Spleen (tissue), 11 donors: ENCODE results near the gene TNRC6B. TPM values are rescaled to one million over a fixed set of nuclear protein-coding genes. Genes with fewer than 3 reads are reported as not detected.
A peak's percentile ranks its signal among the peaks of the same experiment; 100 is the strongest.

Experiments
- DNase-seq: peaks from one replicate; pipeline ENCODE4 v3.0.0-alpha.2; 2020
- H3K27ac ChIP-seq, 8 donors: fragments of 200-600 bp; sonication (generic) in 7 of 8; 1 replicate in 4 of 8; 2 replicates in 4 of 8; pipeline versions ENCODE4 v1.5.0 to v1.8.0; 2016 to 2021; ENCODE audit warnings: inconsistent platforms in 4 of 8, mild to moderate bottlenecking in 4 of 8, moderate library complexity in 1 of 8
- H3K27me3 ChIP-seq, 7 donors: fragments of 200-600 bp; sonication (generic) in 6 of 7; replicated peaks in 1 of 7; 1 replicate in 4 of 7; 2 replicates in 3 of 7; pipeline versions ENCODE4 v1.5.0 to v1.8.0; 2016 to 2021; ENCODE audit warnings: inconsistent platforms in 3 of 7, mild to moderate bottlenecking in 1 of 7
- H3K36me3 ChIP-seq, 6 donors: fragments of 200-600 bp; sonication (generic) in 5 of 6; 1 replicate in 4 of 6; 2 replicates in 2 of 6; pipeline versions ENCODE4 v1.5.0 to v1.8.0; 2016 to 2021; ENCODE audit warnings: inconsistent platforms in 2 of 6
- H3K4me1 ChIP-seq, 6 donors: fragments of 200-600 bp; sonication (generic) in 5 of 6; 1 replicate in 3 of 6; 2 replicates in 3 of 6; pipeline versions ENCODE4 v1.5.0 to v1.8.0; 2016 to 2021; ENCODE audit warnings: inconsistent platforms in 3 of 6
- H3K4me3 ChIP-seq, 8 donors: fragments of 200-600 bp; sonication (generic) in 7 of 8; 1 replicate in 4 of 8; 2 replicates in 4 of 8; pipeline versions ENCODE4 v1.5.0 to v1.8.0; 2016 to 2021; ENCODE audit warnings: inconsistent platforms in 4 of 8, mild to moderate bottlenecking in 4 of 8, moderate library complexity in 2 of 8
- H3K9me3 ChIP-seq, 8 donors: fragments of 200-600 bp; sonication (generic) in 7 of 8; 1 replicate in 4 of 8; 2 replicates in 4 of 8; pipeline versions ENCODE4 v1.5.0 to v1.8.0; 2016 to 2021; ENCODE audit warnings: inconsistent platforms in 4 of 8
- POLR2A ChIP-seq, 3 donors: fragments of 450-650 bp; IDR thresholded peaks; one replicate each; pipeline ENCODE4 v1.5.1; 2017; ENCODE audit warnings: antibody characterized with exemption in 3 of 3, mild to moderate bottlenecking in 1 of 3
- POLR2AphosphoS5 ChIP-seq, 3 donors: sonication (generic); formaldehyde crosslinking; IDR thresholded peaks; one replicate each; pipeline ENCODE4 v1.5.1; 2017; ENCODE audit warnings: antibody characterized with exemption in 3 of 3
- WGBS, 5 donors: extraction: QIAGEN DNeasy Blood & Tissue Kit in 3 of 5; methylation state at CpG; one replicate each; pipeline versions ENCODE4 v1.1.5 to v1.1.7; 2013 to 2018; 5-methylcytosine and 5-hydroxymethylcytosine counted together
- intact Hi-C: fragments of 100-400 bp; cut with DNase I; formaldehyde crosslinking; loops from one replicate; pipeline ENCODE4 v1.15.0; 2023; ENCODE audit warnings: low total_unique reads
- polyA plus RNA-seq, 3 donors: library from polyadenylated mRNA; stranded (reverse); fragments of 200-250 nt; gene quantifications; one replicate each; pipeline ENCODE4 v1.2.1, GENCODE V29; 2013
- total RNA-seq, 7 donors: library from RNA; depleted of rRNA in 3 of 7; stranded (reverse); fragments of >200 nt in 3 of 7; fragmentation: NEBNext Ultra II Directional in 4 of 7; extraction: Animal tissue kit (Norgen Biotek cat#: 25700) in 4 of 7; gene quantifications; one replicate each; pipeline versions ENCODE4 v1.1.0 to v1.2.1, GENCODE V29; 2016 to 2021
- TF ChIP-seq, protein P1 (sequence below), 11 experiments: fragments of 200-600 bp in 7 of 11; fragments of 450-650 bp in 4 of 11; sonication (generic) in 4 of 11; IDR thresholded peaks in 8 of 11; conservative IDR thresholded peaks in 3 of 11; 1 replicate in 7 of 11; 2 replicates in 4 of 11; pipeline versions ENCODE4 v1.4.0 to v1.8.0; 2016 to 2021; ENCODE audit warnings: antibody characterized with exemption in 11 of 11, inconsistent platforms in 4 of 11, mild to moderate bottlenecking in 1 of 11
- donor health status: healthy with polysubstance abuse.
- donor health status: DM: no; HTN: no; CAD: no; lungs with moderate emphysema.
- donor health status: DM: no; HTN: no; CAD: no.
- donor health status: Bipolar disorder and iron deficiency.
- donor health status: healthy.
- donor health status: DM: no; HTN: no; CAD: no.
- donor health status: DM: yes; HTN: yes; CAD: no.

Gene TNRC6B
- total and polyA plus RNA-seq, 10 donors, result 1.2 to 221 (median 95.3) TPM

DNA sequence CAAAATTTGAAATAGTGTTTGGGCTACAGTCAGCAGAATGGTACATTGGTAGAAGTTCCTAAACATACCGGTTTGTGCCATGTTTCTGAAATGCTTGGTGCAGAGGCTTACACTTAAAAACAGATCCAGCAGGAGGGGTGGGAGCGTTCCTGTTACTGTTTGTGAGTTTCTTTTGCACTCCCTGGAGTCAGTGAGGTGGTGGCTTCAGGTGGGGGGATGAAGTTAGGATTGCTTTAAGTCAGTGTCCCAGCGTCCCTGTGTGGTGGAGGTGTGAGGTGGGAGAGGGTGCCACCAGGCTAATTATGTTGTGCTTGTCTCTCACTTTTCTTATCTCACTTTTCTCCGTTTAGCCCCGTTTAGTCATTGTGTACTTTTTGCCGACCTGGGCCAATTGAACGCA lies 9.7 kb downstream of the TNRC6B start:
- TF ChIP-seq, protein P1, sequence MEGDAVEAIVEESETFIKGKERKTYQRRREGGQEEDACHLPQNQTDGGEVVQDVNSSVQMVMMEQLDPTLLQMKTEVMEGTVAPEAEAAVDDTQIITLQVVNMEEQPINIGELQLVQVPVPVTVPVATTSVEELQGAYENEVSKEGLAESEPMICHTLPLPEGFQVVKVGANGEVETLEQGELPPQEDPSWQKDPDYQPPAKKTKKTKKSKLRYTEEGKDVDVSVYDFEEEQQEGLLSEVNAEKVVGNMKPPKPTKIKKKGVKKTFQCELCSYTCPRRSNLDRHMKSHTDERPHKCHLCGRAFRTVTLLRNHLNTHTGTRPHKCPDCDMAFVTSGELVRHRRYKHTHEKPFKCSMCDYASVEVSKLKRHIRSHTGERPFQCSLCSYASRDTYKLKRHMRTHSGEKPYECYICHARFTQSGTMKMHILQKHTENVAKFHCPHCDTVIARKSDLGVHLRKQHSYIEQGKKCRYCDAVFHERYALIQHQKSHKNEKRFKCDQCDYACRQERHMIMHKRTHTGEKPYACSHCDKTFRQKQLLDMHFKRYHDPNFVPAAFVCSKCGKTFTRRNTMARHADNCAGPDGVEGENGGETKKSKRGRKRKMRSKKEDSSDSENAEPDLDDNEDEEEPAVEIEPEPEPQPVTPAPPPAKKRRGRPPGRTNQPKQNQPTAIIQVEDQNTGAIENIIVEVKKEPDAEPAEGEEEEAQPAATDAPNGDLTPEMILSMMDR (IDR thresholded peaks at IDR 0.05 in 8 of 11, conservative IDR thresholded peaks at IDR 0.05 in 3 of 11), result no peak
- no peak for TF ChIP-seq POLR2A (IDR thresholded peaks at IDR 0.05)
- no peak for TF ChIP-seq POLR2AphosphoS5 (IDR thresholded peaks at IDR 0.05)
- no peak overlapping the region for H3K27ac ChIP-seq
- H3K9me3 ChIP-seq, result no peaks in the 10 kb centered on the region
- no peaks in the 10 kb centered on the region for H3K36me3 ChIP-seq
- H3K4me3 ChIP-seq, result no peak overlapping the region
- DNase-seq, result no peak
- WGBS, 5 donors, result 81 to 89% (median 88%) methylated on average over 7 of the region's 7 CpGs
- no peaks in the 10 kb centered on the region for H3K27me3 ChIP-seq
- H3K4me1 ChIP-seq, result peaks cover 3 to 98% (median 53%) of the 10 kb centered on the region in 6 donors
- intact Hi-C loops, result no loop called here

DNA sequence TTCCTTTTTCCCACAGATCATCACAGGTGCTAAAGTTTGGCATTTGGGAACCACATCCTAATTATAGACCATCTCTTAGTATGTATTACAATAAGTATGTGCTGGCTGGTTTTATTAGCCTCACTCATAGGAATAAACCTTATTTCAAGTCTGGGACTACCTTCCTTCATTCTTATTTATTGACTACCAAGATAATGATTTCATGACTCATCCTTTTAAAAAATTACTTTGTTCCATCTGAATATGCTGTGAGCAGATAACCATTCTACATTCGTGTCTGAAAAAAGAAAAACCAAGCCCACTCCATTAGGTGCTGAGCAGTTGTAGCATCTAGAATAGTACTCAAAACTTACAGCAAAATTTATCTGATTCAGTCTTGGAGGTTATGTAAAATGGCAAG lies 12.3 kb downstream of the TNRC6B start:
- TF ChIP-seq, protein P1 (IDR thresholded peaks at IDR 0.05 in 8 of 11, conservative IDR thresholded peaks at IDR 0.05 in 3 of 11), result no peak
- TF ChIP-seq POLR2AphosphoS5 (IDR thresholded peaks at IDR 0.05) (no peak), POLR2A (IDR thresholded peaks at IDR 0.05) (no peak)
- Histone ChIP-seq H3K27me3 (no peaks in the 10 kb centered on the region), H3K4me3 (no peak overlapping the region), H3K27ac (peak overlapping the region in 1 of 8 donors; percentile 0), H3K36me3 (peaks cover 0 to 10% (median 0%) of the 10 kb centered on the region in 6 donors), H3K4me1 (peaks cover 9 to 98% (median 52%) of the 10 kb centered on the region in 6 donors), H3K9me3 (no peaks in the 10 kb centered on the region)
- no peak for DNase-seq
- WGBS, 5 donors, result 72 to 95% (median 86%) methylated on average over 1 of the region's 1 CpG
- intact Hi-C loops, result no loop called here

DNA sequence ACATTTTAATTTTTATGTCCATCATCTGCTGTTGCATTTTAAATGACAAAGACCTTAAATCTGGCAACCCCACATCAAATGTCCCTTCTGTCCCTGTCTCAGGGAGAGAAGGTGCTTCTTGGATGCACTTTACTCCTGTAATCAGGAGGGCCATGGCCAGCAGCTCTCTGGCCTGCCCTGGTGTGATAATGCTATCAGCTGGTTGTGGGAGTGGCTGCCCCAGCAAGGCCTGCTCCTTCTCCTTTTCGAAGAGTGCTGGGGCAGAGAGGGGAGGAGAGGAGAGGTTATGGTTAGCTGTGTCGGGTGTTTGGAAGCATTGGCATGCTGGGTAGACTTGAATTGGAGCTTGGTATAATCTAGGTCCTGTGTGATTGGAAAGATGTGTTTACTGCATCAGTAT lies 12.8 kb downstream of the TNRC6B start:
- 29 to 68% (median 58%) methylated on average over 2 of the region's 2 CpGs for WGBS, 5 donors
- Histone ChIP-seq H3K4me3 (no peak overlapping the region), H3K27ac (peak overlapping the region in 2 of 8 donors; percentile 0 to 23), H3K4me1 (peaks cover 9 to 98% (median 52%) of the 10 kb centered on the region in 6 donors), H3K9me3 (no peaks in the 10 kb centered on the region), H3K27me3 (no peaks in the 10 kb centered on the region), H3K36me3 (peaks cover 0 to 10% (median 1%) of the 10 kb centered on the region in 6 donors)
- no peak for DNase-seq
- intact Hi-C loops, result no loop called here
- TF ChIP-seq, protein P1 (IDR thresholded peaks at IDR 0.05 in 8 of 11, conservative IDR thresholded peaks at IDR 0.05 in 3 of 11), result no peak
- TF ChIP-seq POLR2AphosphoS5 (IDR thresholded peaks at IDR 0.05) (no peak), POLR2A (IDR thresholded peaks at IDR 0.05) (no peak)

DNA sequence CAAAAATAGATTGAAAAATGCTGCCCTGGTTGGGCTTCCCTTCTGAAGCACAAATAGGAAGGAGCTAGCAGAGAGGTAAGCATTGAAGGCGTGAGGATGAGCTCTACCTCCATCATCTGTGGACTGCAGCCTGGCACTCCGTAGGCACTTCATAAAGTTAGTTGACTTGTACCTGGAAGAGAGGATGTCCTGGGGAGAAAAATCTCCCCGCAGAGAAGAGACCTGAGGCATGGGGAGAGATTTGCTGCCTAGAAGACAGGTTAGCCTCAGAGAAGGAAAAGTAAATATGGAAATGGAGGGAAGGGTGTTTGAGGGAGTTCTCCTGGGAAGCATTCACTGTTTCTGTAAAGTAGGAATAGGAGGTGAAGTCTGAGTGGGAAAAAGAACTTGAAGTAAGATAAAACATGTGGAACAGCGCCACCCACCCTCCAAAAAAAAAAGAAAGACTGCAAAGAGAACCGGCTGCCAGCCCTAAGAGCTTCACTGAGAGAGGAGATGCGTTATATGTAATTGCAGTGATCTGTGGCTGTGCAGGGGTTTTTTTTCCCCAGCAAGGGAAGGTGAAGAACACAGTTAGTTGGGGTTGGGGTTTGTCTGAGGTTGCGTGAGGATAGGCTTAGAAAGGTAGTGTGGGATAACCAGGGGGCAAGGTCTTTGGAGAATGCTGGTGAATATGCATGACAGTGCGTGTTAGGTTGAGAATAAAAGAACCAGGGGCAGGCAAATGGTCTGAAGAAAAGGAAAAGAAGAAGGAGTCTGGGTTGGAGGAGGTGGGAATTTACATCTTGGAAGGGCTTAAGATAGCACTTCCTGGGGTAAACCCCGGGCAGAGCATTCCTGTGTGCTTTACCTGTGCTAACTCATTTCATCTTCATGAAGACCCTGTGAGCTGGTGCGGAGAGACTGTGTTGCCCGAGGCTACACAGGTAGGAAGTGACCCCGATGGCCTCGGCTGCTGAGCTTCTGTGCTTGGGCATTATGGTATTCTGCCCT lies 16.0 kb downstream of the TNRC6B start:
- peaks cover 0 to 10% (median 1%) of the 10 kb centered on the region in 6 donors for H3K36me3 ChIP-seq
- no peaks in the 10 kb centered on the region for H3K27me3 ChIP-seq
- no peaks in the 10 kb centered on the region for H3K9me3 ChIP-seq
- peaks cover 10 to 91% (median 66%) of the 10 kb centered on the region in 6 donors for H3K4me1 ChIP-seq
- no peak for DNase-seq
- no peak overlapping the region for H3K4me3 ChIP-seq
- intact Hi-C loops, result no loop called here
- H3K27ac ChIP-seq, result peak overlapping the region in 1 of 8 donors; percentile 58
- TF ChIP-seq, protein P1 (IDR thresholded peaks at IDR 0.05 in 8 of 11, conservative IDR thresholded peaks at IDR 0.05 in 3 of 11), result no peak
- TF ChIP-seq POLR2A (IDR thresholded peaks at IDR 0.05) (no peak), POLR2AphosphoS5 (IDR thresholded peaks at IDR 0.05) (no peak)
- WGBS, 5 donors, result 74 to 85% (median 79%) methylated on average over 13 of the region's 13 CpGs
